MM.1S (cell line): ENCODE results near the gene FBXL7.

ENCODE experiments used
- DNase-seq: peaks from one replicate; pipeline ENCODE4 v3.0.0-alpha.2; 2015
- H2AFZ ChIP-seq: fragments of 300-600 bp; sonication (generic); 2 replicates; pipeline ENCODE4 v1.6.0; 2016; ENCODE audit warnings: antibody characterized with exemption, low read length
- H3F3A ChIP-seq: fragments of 300-600 bp; sonication (generic); 2 replicates; pipeline ENCODE4 v1.6.1; 2016; ENCODE audit warnings: mild to moderate bottlenecking, antibody characterized with exemption, low read length, moderate library complexity, mixed read lengths; ENCODE audit not compliant: insufficient read depth
- H3K27ac ChIP-seq: fragments of 300-600 bp; sonication (generic); 2 replicates; pipeline ENCODE4 v1.5.1; 2016; ENCODE audit warnings: mild to moderate bottlenecking, low read length
- H3K27me3 ChIP-seq: fragments of 300-600 bp; sonication (generic); replicated peaks from 2 replicates; pipeline ENCODE4 v1.6.0; 2016; ENCODE audit warnings: low read length; ENCODE audit not compliant: insufficient read depth
- H3K36me3 ChIP-seq: fragments of 300-600 bp; sonication (generic); replicated peaks from 2 replicates; pipeline ENCODE4 v1.6.1; 2016; ENCODE audit warnings: mild to moderate bottlenecking, low read length, mixed read lengths; ENCODE audit not compliant: insufficient read depth
- H3K4me1 ChIP-seq: fragments of 300-600 bp; sonication (generic); 2 replicates; pipeline ENCODE4 v1.6.1; 2016; ENCODE audit warnings: low read length, mixed read lengths
- H3K4me2 ChIP-seq: fragments of 300-600 bp; sonication (generic); 2 replicates; pipeline ENCODE4 v1.6.0; 2016; ENCODE audit warnings: low read depth, low read length
- H3K4me3 ChIP-seq: fragments of 300-600 bp; sonication (generic); 2 replicates; pipeline ENCODE4 v1.5.1; 2016; ENCODE audit warnings: low read length, mixed read lengths
- H3K79me2 ChIP-seq: fragments of 300-600 bp; sonication (generic); 2 replicates; pipeline ENCODE4 v1.6.1; 2016; ENCODE audit warnings: mixed run types, low read length, mixed read lengths
- H3K9ac ChIP-seq: fragments of 300-600 bp; sonication (generic); 2 replicates; pipeline ENCODE4 v1.6.1; 2016; ENCODE audit warnings: low read length, mixed read lengths
- H3K9me2 ChIP-seq: fragments of 300-600 bp; sonication (generic); replicated peaks from 2 replicates; pipeline ENCODE4 v1.6.1; 2016; ENCODE audit warnings: mild to moderate bottlenecking, low read length, mixed read lengths; ENCODE audit not compliant: insufficient read depth
- H3K9me3 ChIP-seq: fragments of 300-600 bp; sonication (generic); replicated peaks from 2 replicates; pipeline ENCODE4 v1.6.1; 2016; ENCODE audit warnings: mild to moderate bottlenecking, low read length, mixed read lengths; ENCODE audit not compliant: insufficient read depth
- H4K20me1 ChIP-seq: fragments of 300-600 bp; sonication (generic); 2 replicates; pipeline ENCODE4 v1.6.1; 2016; ENCODE audit warnings: mild to moderate bottlenecking, low read length, moderate library complexity, mixed read lengths; ENCODE audit not compliant: insufficient read depth
- CTCF ChIP-seq: fragments of 300-600 bp; sonication (generic); IDR thresholded peaks from 2 replicates; pipeline ENCODE4 v1.5.1; 2016; ENCODE audit warnings: antibody characterized with exemption, low read length, mixed read lengths
- EZH2 ChIP-seq: fragments of 300-600 bp; sonication (generic); optimal IDR thresholded peaks from 2 replicates; pipeline ENCODE3; 2017; ENCODE audit warnings: low read depth, mild to moderate bottlenecking, antibody characterized with exemption, low read length, mixed read lengths
- EZH2phosphoT487 ChIP-seq: fragments of 300-600 bp; sonication (generic); IDR thresholded peaks from 2 replicates; pipeline ENCODE4 v1.6.1; 2018; ENCODE audit warnings: antibody characterized with exemption, low read length

The FBXL7 gene

GRCh38 chr5:15570491-15570890 lies 70.5 kb downstream of the FBXL7 start:
- Histone ChIP-seq H3K27ac (no peak overlapping the region), H3K36me3 (no peaks in the 10 kb centered on the region), H3K4me1 (no peaks in the 10 kb centered on the region), H3K79me2 (peaks cover 15% of the 10 kb centered on the region), H2AFZ (no peak overlapping the region), H3K9ac (no peak overlapping the region), H3K27me3 (no peaks in the 10 kb centered on the region), H3K9me2 (no peaks in the 10 kb centered on the region), H3K9me3 (no peaks in the 10 kb centered on the region), H3F3A (no peaks in the 10 kb centered on the region), H4K20me1 (no peaks in the 10 kb centered on the region), H3K4me2 (no peak overlapping the region), H3K4me3 (no peak overlapping the region)
- DNase-seq = no peak
- TF ChIP-seq EZH2 = no peak
- no peak for TF ChIP-seq CTCF
- no peak for TF ChIP-seq EZH2phosphoT487

- Histone ChIP-seq H3K9me2 (no peaks in the 10 kb centered on the region), H3K4me1 (no peaks in the 10 kb centered on the region), H3K4me2 (no peak overlapping the region), H4K20me1 (no peaks in the 10 kb centered on the region), H3K27me3 (no peaks in the 10 kb centered on the region), H3K36me3 (no peaks in the 10 kb centered on the region), H3F3A (no peaks in the 10 kb centered on the region), H3K4me3 (no peak overlapping the region), H3K79me2 (peaks cover 15% of the 10 kb centered on the region), H3K27ac (no peak overlapping the region), H3K9ac (no peak overlapping the region), H2AFZ (no peak overlapping the region), H3K9me3 (no peaks in the 10 kb centered on the region)
- TF ChIP-seq CTCF (no peak), EZH2phosphoT487 (no peak), EZH2 (no peak)
- DNase-seq = no peak
Measured at GRCh38 chr5:15571081-15571480, 71.1 kb downstream of the FBXL7 start.

- Histone ChIP-seq H3K27me3 (no peaks in the 10 kb centered on the region), H3K36me3 (no peaks in the 10 kb centered on the region), H4K20me1 (no peaks in the 10 kb centered on the region), H3F3A (no peaks in the 10 kb centered on the region), H3K4me1 (no peaks in the 10 kb centered on the region), H3K9ac (no peak overlapping the region), H3K79me2 (peaks cover 15% of the 10 kb centered on the region), H3K4me2 (no peak overlapping the region), H2AFZ (no peak overlapping the region), H3K9me2 (no peaks in the 10 kb centered on the region), H3K27ac (no peak overlapping the region), H3K9me3 (no peaks in the 10 kb centered on the region), H3K4me3 (no peak overlapping the region)
- no peak for DNase-seq
- TF ChIP-seq EZH2phosphoT487 = no peak
- TF ChIP-seq EZH2 = no peak
- TF ChIP-seq CTCF = no peak
Measured at GRCh38 chr5:15571618-15572017, 71.6 kb downstream of the FBXL7 start.
